DND-41 (cell line): Measurements from ENCODE around the gene DTNBP1.

Experiments
- ATAC-seq: fragments of 200-7000 bp; cut with Tn5 transposase; 3 replicates; pipeline ENCODE4 v1.9.1; 2021; ENCODE audit warnings: low read depth; ENCODE audit not compliant: insufficient read depth
- DNase-seq: peaks from one replicate; pipeline ENCODE4 v3.0.0-alpha.2; 2020
- H2AFZ ChIP-seq: 2 replicates; pipeline ENCODE4 v1.6.0; 2012; ENCODE audit warnings: low read depth, low read length
- H3K27ac ChIP-seq: 2 replicates; pipeline ENCODE4 v1.5.1; 2012; ENCODE audit warnings: low read length, inconsistent platforms
- H3K27me3 ChIP-seq: fragments of 200-600 bp; sonication (generic); 2 replicates; pipeline ENCODE4 v1.6.0; 2012; ENCODE audit warnings: low read length, mild to moderate bottlenecking, inconsistent platforms; ENCODE audit not compliant: insufficient read depth, poor library complexity
- H3K36me3 ChIP-seq: 2 replicates; pipeline ENCODE4 v1.5.1; 2012; ENCODE audit warnings: low read length, inconsistent platforms; ENCODE audit not compliant: insufficient read depth
- H3K4me1 ChIP-seq: 2 replicates; pipeline ENCODE4 v1.5.1; 2012; ENCODE audit warnings: mild to moderate bottlenecking, low read length; ENCODE audit not compliant: insufficient read depth
- H3K4me2 ChIP-seq: 2 replicates; pipeline ENCODE4 v1.6.0; 2012; ENCODE audit warnings: mild to moderate bottlenecking, moderate library complexity, low read length, inconsistent platforms; ENCODE audit not compliant: insufficient read depth
- H3K4me3 ChIP-seq, 2 experiments: fragments of 200-600 bp in 1 of 2; shearing (Covaris generic) in 1 of 2; 2 replicates each; pipeline ENCODE4 v1.5.1; 2012 to 2016; ENCODE audit warnings: inconsistent platforms in 2 of 2, low read length in 2 of 2, mild to moderate bottlenecking in 2 of 2, low read depth in 1 of 2, moderate library complexity in 1 of 2
- H3K79me2 ChIP-seq: 2 replicates; pipeline ENCODE4 v1.6.0; 2012; ENCODE audit warnings: low read length, inconsistent platforms; ENCODE audit not compliant: insufficient read depth
- H3K9ac ChIP-seq: 2 replicates; pipeline ENCODE4 v1.6.0; 2012; ENCODE audit warnings: low read depth, mild to moderate bottlenecking, inconsistent platforms, low read length, moderate library complexity
- H3K9me3 ChIP-seq: 2 replicates; pipeline ENCODE4 v1.5.1; 2012; ENCODE audit warnings: low read length, moderate library complexity, mild to moderate bottlenecking, inconsistent platforms; ENCODE audit not compliant: insufficient read depth, severe bottlenecking
- H4K20me1 ChIP-seq: 2 replicates; pipeline ENCODE4 v1.6.0; 2012; ENCODE audit warnings: low read length; ENCODE audit not compliant: insufficient read depth
- CTCF ChIP-seq: IDR thresholded peaks from 2 replicates; pipeline ENCODE4 v1.5.1; 2012; ENCODE audit warnings: borderline replicate concordance, low read length, moderate library complexity, mild to moderate bottlenecking; ENCODE audit not compliant: poor library complexity, severe bottlenecking; ENCODE audit errors: extremely low read depth
- EZH2 ChIP-seq: IDR thresholded peaks from 3 replicates; pipeline ENCODE4 v1.6.1; 2012; ENCODE audit warnings: borderline replicate concordance, low read depth, mild to moderate bottlenecking, moderate library complexity, low read length, inconsistent platforms; ENCODE audit not compliant: severe bottlenecking

DTNBP1 gene

GRCh38 chr6:15487262-15487661 is 175.6 kb downstream of the DTNBP1 start:
- no peak overlapping the region for H3K4me3 ChIP-seq
- no peak overlapping the region for H2AFZ ChIP-seq
- ATAC-seq (no peak), DNase-seq (no peak)
- H3K36me3 ChIP-seq: peaks cover 34% of the 10 kb centered on the region
- H3K27me3 ChIP-seq: no peaks in the 10 kb centered on the region
- TF ChIP-seq EZH2 (no peak), CTCF (no peak)
- H4K20me1 ChIP-seq: no peaks in the 10 kb centered on the region; the same call in 1 of the 2 replicates
- H3K79me2 ChIP-seq: no peaks in the 10 kb centered on the region
- no peak overlapping the region for H3K9ac ChIP-seq
- H3K4me1 ChIP-seq: no peaks in the 10 kb centered on the region
- H3K27ac ChIP-seq: no peak overlapping the region
- no peaks in the 10 kb centered on the region for H3K9me3 ChIP-seq
- no peak overlapping the region for H3K4me2 ChIP-seq

GRCh38 chr6:15485936-15486335 is 176.9 kb downstream of the DTNBP1 start:
- Histone ChIP-seq H3K36me3 (peaks cover 29% of the 10 kb centered on the region), H2AFZ (no peak overlapping the region), H3K9ac (no peak overlapping the region), H3K27me3 (no peaks in the 10 kb centered on the region), H3K79me2 (no peaks in the 10 kb centered on the region), H3K4me2 (no peak overlapping the region), H3K9me3 (no peaks in the 10 kb centered on the region), H3K4me1 (no peaks in the 10 kb centered on the region), H3K4me3 (no peak overlapping the region), H3K27ac (no peak overlapping the region), H4K20me1 (no peaks in the 10 kb centered on the region)
- ATAC-seq: no peak
- TF ChIP-seq CTCF (no peak), EZH2 (no peak)
- no peak for DNase-seq

- ATAC-seq (no peak), DNase-seq (no peak)
- H3K4me3 ChIP-seq: no peak overlapping the region
- H3K27me3 ChIP-seq: no peaks in the 10 kb centered on the region
- no peaks in the 10 kb centered on the region for H4K20me1 ChIP-seq
- no peak overlapping the region for H3K27ac ChIP-seq
- no peaks in the 10 kb centered on the region for H3K79me2 ChIP-seq
- H3K4me1 ChIP-seq: no peaks in the 10 kb centered on the region
- no peak overlapping the region for H2AFZ ChIP-seq
- TF ChIP-seq CTCF: no peak
- TF ChIP-seq EZH2: no peak
- no peak overlapping the region for H3K4me2 ChIP-seq
- H3K9ac ChIP-seq: no peak overlapping the region
- H3K36me3 ChIP-seq: peaks cover 29% of the 10 kb centered on the region
- H3K9me3 ChIP-seq: no peaks in the 10 kb centered on the region
These were observed 178.0 kb downstream of the DTNBP1 start for GRCh38 chr6:15484821-15485220.

- no peak for DNase-seq
- Histone ChIP-seq H3K9ac (no peak overlapping the region), H4K20me1 (no peaks in the 10 kb centered on the region)
These were observed 178.7 kb downstream of the DTNBP1 start for GRCh38 chr6:15484140-15484539.

More at GRCh38 chr6:15484140-15484539, 178.7 kb downstream of the DTNBP1 start:
- TF ChIP-seq CTCF: no peak
- no peak for TF ChIP-seq EZH2
- H2AFZ ChIP-seq: no peak overlapping the region
- H3K4me1 ChIP-seq: no peaks in the 10 kb centered on the region
- no peaks in the 10 kb centered on the region for H3K27me3 ChIP-seq
- no peak overlapping the region for H3K27ac ChIP-seq
- no peaks in the 10 kb centered on the region for H3K9me3 ChIP-seq
- H3K36me3 ChIP-seq: peaks cover 23% of the 10 kb centered on the region
- no peaks in the 10 kb centered on the region for H3K79me2 ChIP-seq
- no peak for ATAC-seq
- no peak overlapping the region for H3K4me3 ChIP-seq
- H3K4me2 ChIP-seq: no peak overlapping the region
